KMS-11 (cell line): Measurements from ENCODE around the gene ADAMTSL5.
"Not testable (repeated sequence)": the region's sequence is repeated elsewhere in the genome, so short reads cannot be mapped to it uniquely, and the experiment has no call there.

Experiments used
- H2AFZ ChIP-seq: fragments of 200-600 bp; sonication (generic); 2 replicates; pipeline ENCODE4 v1.6.1; 2016; ENCODE audit warnings: antibody characterized with exemption, mixed run types, low read depth
- H3K27ac ChIP-seq: fragments of 200-600 bp; sonication (generic); 2 replicates; pipeline ENCODE4 v1.6.1; 2016; ENCODE audit warnings: mild to moderate bottlenecking, mixed run types
- H3K27me3 ChIP-seq: fragments of 200-600 bp; sonication (generic); 2 replicates; pipeline ENCODE4 v1.6.1; 2017; ENCODE audit warnings: mild to moderate bottlenecking, low read depth, mixed run types, moderate library complexity; ENCODE audit not compliant: insufficient read depth
- H3K36me3 ChIP-seq: fragments of 200-600 bp; sonication (generic); 2 replicates; pipeline ENCODE4 v1.6.1; 2017; ENCODE audit warnings: mild to moderate bottlenecking, mixed run types; ENCODE audit not compliant: insufficient read depth
- H3K4me1 ChIP-seq: fragments of 200-600 bp; sonication (generic); 2 replicates; pipeline ENCODE4 v1.6.1; 2016; ENCODE audit warnings: mild to moderate bottlenecking, low read depth, mixed run types; ENCODE audit not compliant: poor library complexity, severe bottlenecking
- H3K4me2 ChIP-seq: fragments of 200-600 bp; sonication (generic); 2 replicates; pipeline ENCODE4 v1.7.0; 2016; ENCODE audit warnings: mild to moderate bottlenecking, mixed run types
- H3K4me3 ChIP-seq: fragments of 200-600 bp; sonication (generic); IDR thresholded peaks from 2 replicates; pipeline ENCODE4 v1.6.1; 2017; ENCODE audit warnings: low read depth, low read length, mixed read lengths; ENCODE audit not compliant: insufficient read depth
- H3K79me2 ChIP-seq: fragments of 200-600 bp; sonication (generic); 2 replicates; pipeline ENCODE4 v1.6.1; 2016; ENCODE audit warnings: low read depth, mixed run types; ENCODE audit not compliant: insufficient read depth
- H3K9ac ChIP-seq: fragments of 200-600 bp; sonication (generic); 2 replicates; pipeline ENCODE4 v1.6.1; 2016; ENCODE audit warnings: mild to moderate bottlenecking, mixed run types
- H4K20me1 ChIP-seq: fragments of 200-600 bp; sonication (generic); 2 replicates; pipeline ENCODE4 v1.6.1; 2016; ENCODE audit warnings: mild to moderate bottlenecking, mixed run types; ENCODE audit not compliant: insufficient read depth
- TF ChIP-seq, protein P1 (sequence below): fragments of 200-600 bp; sonication (generic); conservative IDR thresholded peaks from 2 replicates; pipeline ENCODE4 v1.6.1; 2017; ENCODE audit warnings: low read depth, mild to moderate bottlenecking, antibody characterized with exemption, low read length, moderate library complexity, mixed read lengths

The ADAMTSL5 gene

DNA sequence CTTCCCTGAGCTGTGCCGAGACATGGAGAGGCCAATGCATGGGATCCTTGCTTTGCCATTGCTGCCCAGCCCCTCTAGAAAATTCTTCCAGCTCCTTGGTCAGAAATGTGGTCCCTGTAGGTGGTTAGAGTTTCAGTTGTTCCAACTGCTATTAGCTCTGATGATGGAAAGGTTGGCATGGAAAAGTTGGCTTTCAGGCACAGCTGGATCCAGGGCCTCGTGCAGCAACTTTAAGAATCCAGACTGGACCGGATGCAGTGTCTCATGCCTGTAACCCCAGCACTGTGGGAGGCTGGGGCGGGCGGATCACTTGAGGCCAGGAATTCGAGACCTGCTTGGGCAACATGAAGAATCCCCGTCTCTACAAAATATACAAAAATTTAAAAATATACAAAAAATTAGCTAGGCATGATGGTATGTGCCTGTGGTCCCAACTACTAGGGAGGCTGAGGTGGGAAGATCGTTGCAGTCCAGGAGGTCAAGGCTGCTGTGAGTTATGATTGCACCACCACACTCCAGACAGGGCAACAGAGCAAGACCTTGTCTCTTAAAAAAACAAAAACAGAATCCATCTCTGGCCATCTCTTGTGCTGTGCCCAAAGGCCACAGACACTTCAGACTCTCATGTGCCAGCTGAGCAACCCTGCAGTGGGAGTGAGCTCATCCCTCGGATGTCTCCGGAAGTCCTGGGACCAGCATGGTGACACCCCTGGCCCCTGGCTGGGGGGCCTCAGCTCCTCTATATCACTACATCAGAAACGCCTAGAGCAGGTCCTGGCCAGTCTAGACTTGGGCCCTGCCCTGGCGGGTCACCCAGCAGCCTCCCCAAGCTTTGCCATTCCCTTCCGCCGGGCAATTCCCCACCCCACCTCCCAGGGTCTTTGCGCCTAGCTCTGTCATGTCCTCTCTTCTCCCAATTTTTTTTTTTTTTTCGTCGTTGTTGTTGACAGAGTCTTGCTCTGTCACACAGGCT, 38.5 kb upstream of the ADAMTSL5 start:
- TF ChIP-seq, protein P1, sequence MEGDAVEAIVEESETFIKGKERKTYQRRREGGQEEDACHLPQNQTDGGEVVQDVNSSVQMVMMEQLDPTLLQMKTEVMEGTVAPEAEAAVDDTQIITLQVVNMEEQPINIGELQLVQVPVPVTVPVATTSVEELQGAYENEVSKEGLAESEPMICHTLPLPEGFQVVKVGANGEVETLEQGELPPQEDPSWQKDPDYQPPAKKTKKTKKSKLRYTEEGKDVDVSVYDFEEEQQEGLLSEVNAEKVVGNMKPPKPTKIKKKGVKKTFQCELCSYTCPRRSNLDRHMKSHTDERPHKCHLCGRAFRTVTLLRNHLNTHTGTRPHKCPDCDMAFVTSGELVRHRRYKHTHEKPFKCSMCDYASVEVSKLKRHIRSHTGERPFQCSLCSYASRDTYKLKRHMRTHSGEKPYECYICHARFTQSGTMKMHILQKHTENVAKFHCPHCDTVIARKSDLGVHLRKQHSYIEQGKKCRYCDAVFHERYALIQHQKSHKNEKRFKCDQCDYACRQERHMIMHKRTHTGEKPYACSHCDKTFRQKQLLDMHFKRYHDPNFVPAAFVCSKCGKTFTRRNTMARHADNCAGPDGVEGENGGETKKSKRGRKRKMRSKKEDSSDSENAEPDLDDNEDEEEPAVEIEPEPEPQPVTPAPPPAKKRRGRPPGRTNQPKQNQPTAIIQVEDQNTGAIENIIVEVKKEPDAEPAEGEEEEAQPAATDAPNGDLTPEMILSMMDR: no peak
- Histone ChIP-seq H3K79me2 (no peaks in the 10 kb centered on the region), H3K4me1 (no peaks in the 10 kb centered on the region), H3K9ac (no peak overlapping the region), H4K20me1 (no peaks in the 10 kb centered on the region), H3K36me3 (no peaks in the 10 kb centered on the region), H3K27me3 (peaks cover 20% of the 10 kb centered on the region; the same call in 1 of the 2 replicates), H3K27ac (no peak overlapping the region), H3K4me3 (no peak overlapping the region), H2AFZ (no peak overlapping the region), H3K4me2 (no peak overlapping the region)

DNA sequence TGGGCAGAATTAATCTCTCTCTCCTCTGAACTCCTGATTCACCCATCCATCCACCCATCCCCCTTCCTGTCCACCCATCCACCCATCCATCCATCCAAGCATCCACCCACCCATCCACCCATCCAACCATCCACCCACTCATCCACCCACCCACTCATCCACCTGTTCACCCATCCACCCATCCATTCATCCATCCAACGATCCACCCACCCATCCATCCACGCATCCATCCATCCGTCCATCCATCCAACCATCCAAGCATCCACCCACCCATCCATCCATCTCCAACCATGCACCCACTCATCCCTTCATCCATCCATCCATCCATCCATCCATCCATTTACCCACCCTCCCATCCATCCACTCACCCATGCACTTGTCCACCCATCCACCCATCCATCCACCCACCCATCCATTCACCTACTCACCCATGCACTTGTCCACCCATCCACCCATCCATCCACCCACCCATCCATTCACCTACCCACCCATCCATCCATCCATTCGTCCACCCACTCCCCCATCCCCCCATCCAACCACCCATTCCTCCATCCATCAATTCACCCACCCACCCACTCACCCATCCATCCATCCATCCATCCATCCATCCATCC, 36.6 kb upstream of the ADAMTSL5 start:
- TF ChIP-seq, protein P1: no peak
- no peaks in the 10 kb centered on the region for H3K4me1 ChIP-seq
- H3K27ac ChIP-seq: no peak overlapping the region

DNA sequence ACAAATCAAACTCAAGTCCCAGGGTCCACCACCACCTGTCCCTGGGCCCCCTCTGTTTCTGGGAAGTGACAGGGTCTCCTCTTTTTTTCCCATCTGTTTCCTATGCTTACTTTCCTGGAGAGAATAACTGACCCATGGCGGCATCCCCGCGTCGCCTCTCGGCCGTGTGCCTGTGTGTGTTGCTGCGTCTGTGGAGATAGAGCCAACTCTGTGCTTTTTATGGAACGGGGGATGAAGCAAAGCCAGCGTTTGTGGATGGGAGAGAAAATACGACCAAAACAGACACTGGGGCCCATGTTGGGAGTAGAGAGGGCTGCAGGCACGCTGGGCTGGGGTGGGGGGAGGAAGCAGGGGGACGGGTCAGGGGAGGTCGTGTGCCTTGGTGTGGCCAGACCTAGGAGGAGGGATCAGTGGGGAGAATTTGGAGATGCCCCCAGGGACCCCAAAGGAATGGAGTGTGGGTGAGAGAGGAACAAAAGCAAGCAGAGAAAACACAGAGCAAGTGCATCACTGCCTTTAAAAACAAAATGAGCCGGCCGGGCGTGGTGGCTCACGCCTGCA, 27.6 kb upstream of the ADAMTSL5 start:
- no peak overlapping the region for H3K4me3 ChIP-seq

More for the DNA sequence above, 36.6 kb upstream of the ADAMTSL5 start:
- Histone ChIP-seq H4K20me1 (no peaks in the 10 kb centered on the region), H3K9ac (no peak overlapping the region), H3K79me2 (no peaks in the 10 kb centered on the region), H2AFZ (no peak overlapping the region), H3K4me3 (no peak overlapping the region), H3K36me3 (no peaks in the 10 kb centered on the region), H3K4me2 (no peak overlapping the region), H3K27me3 (peaks cover 35% of the 10 kb centered on the region)

DNA sequence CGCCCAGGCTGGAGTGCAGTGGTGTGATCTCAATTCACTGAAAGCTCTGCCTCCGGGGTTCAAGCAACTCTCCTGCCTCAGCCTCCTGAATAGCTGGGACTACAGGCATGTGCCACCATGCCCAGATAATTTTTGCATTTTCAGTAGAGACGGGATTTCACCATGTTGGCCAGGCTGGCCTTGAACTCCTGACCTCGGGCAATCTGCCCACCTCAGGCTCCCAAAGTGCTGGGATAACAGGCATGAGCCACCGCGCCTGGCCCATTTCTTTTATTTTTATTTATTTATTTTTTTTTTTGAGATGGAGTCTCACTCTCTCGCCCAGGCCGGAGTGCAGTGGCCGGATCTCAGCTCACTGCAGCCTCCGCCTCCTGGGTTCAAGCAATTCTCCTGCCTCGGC, 26.9 kb upstream of the ADAMTSL5 start:
- H3K27me3 ChIP-seq: peaks cover 81% of the 10 kb centered on the region
- not testable (repeated sequence) for H3K4me1 ChIP-seq, H3K4me3 ChIP-seq, H3K79me2 ChIP-seq, H3K4me2 ChIP-seq, H3K27ac ChIP-seq, H2AFZ ChIP-seq, H3K9ac ChIP-seq, H3K36me3 ChIP-seq, H4K20me1 ChIP-seq

More for the DNA sequence above, 27.6 kb upstream of the ADAMTSL5 start:
- no peaks in the 10 kb centered on the region for H3K4me1 ChIP-seq
- no peaks in the 10 kb centered on the region for H3K79me2 ChIP-seq
- no peak overlapping the region for H3K27ac ChIP-seq
- H3K27me3 ChIP-seq: peaks cover 81% of the 10 kb centered on the region
- H3K4me2 ChIP-seq: no peak overlapping the region
- H4K20me1 ChIP-seq: no peaks in the 10 kb centered on the region
- H3K36me3 ChIP-seq: no peaks in the 10 kb centered on the region
- TF ChIP-seq, protein P1: no peak
- no peak overlapping the region for H2AFZ ChIP-seq
- no peak overlapping the region for H3K9ac ChIP-seq
